GM21526 (cell line): ENCODE results near the gene PNPLA7.
A peak's percentile ranks its signal among the peaks of the same experiment; 100 is the strongest.
"Not testable (repeated sequence)": the region's sequence is repeated elsewhere in the genome, so short reads cannot be mapped to it uniquely, and the experiment has no call there.

ENCODE experiments used
- ATAC-seq: cut with Tn5 transposase; IDR thresholded peaks from one replicate; pipeline ENCODE4 v1.9.1; 2021; ENCODE audit warnings: moderate library complexity; ENCODE audit not compliant: unreplicated experiment, low FRiP score

The PNPLA7 gene

GRCh38 chr9:137575716-137576411 is 25.7 kb upstream of the PNPLA7 start:
- ATAC-seq = no peak

- no peak for ATAC-seq
Measured at GRCh38 chr9:137575364-137575715, 25.1 kb upstream of the PNPLA7 start.

GRCh38 chr9:137574192-137574591 is 24.0 kb upstream of the PNPLA7 start:
- ATAC-seq = no peak

- ATAC-seq = no peak
Measured at GRCh38 chr9:137570566-137570965, 20.4 kb upstream of the PNPLA7 start.

GRCh38 chr9:137569609-137570203 is 19.5 kb upstream of the PNPLA7 start:
- no peak for ATAC-seq

- not testable (repeated sequence) for ATAC-seq
Measured at GRCh38 chr9:137568445-137568844, 18.2 kb upstream of the PNPLA7 start.

GRCh38 chr9:137564817-137565411 is 14.7 kb upstream of the PNPLA7 start:
- ATAC-seq = no peak

GRCh38 chr9:137564134-137564533 is 13.9 kb upstream of the PNPLA7 start:
- ATAC-seq = no peak

GRCh38 chr9:137558127-137558526 is 7.9 kb upstream of the PNPLA7 start:
- no peak for ATAC-seq

GRCh38 chr9:137556069-137556838 is 6.1 kb upstream of the PNPLA7 start:
- ATAC-seq = no peak

GRCh38 chr9:137555179-137555578 is 5.0 kb upstream of the PNPLA7 start:
- no peak for ATAC-seq

GRCh38 chr9:137554349-137554748 is 4.1 kb upstream of the PNPLA7 start:
- no peak for ATAC-seq

GRCh38 chr9:137553654-137554053 is 3.5 kb upstream of the PNPLA7 start:
- ATAC-seq = not testable (repeated sequence)

GRCh38 chr9:137552022-137552768 is 2.0 kb upstream of the PNPLA7 start:
- peak; percentile 1 for ATAC-seq

- peak; percentile 68 for ATAC-seq
Measured at GRCh38 chr9:137551264-137552021, 1.2 kb upstream of the PNPLA7 start, which contains the start of gene MRPL41. Gene MRPL41 (plus strand): TSS chr9:137551879. CDS start chr9:137552082, 203 bp downstream.

- not testable (repeated sequence) for ATAC-seq
Measured at GRCh38 chr9:137550958-137551263, 709 bp upstream of the PNPLA7 start.

GRCh38 chr9:137547687-137548543 is 2.3 kb downstream of the PNPLA7 start:
- no peak for ATAC-seq

GRCh38 chr9:137545123-137545522 is 5.1 kb downstream of the PNPLA7 start:
- no peak for ATAC-seq

GRCh38 chr9:137544176-137544760 is 5.9 kb downstream of the PNPLA7 start:
- ATAC-seq = no peak
